HG03108 (cell line): ENCODE measurements around the gene KCNB1.

Source experiments
- ATAC-seq: cut with Tn5 transposase; IDR thresholded peaks from one replicate; pipeline ENCODE4 v1.9.1; 2021; ENCODE audit warnings: moderate library complexity; ENCODE audit not compliant: unreplicated experiment

KCNB1 gene

GRCh38 chr20:49482621-49483017, at the start of gene KCNB1:
Gene KCNB1, minus strand, starts transcription at chr20:49482668. Its CDS starts 188 bp downstream, at chr20:49482480.
- no peak for ATAC-seq

GRCh38 chr20:49529470-49529869, 47.0 kb upstream of the KCNB1 start:
- no peak for ATAC-seq

- no peak for ATAC-seq
Observed at GRCh38 chr20:49526568-49526967, 44.1 kb upstream of the KCNB1 start.

GRCh38 chr20:49526056-49526455, 43.6 kb upstream of the KCNB1 start:
- no peak for ATAC-seq

DNA sequence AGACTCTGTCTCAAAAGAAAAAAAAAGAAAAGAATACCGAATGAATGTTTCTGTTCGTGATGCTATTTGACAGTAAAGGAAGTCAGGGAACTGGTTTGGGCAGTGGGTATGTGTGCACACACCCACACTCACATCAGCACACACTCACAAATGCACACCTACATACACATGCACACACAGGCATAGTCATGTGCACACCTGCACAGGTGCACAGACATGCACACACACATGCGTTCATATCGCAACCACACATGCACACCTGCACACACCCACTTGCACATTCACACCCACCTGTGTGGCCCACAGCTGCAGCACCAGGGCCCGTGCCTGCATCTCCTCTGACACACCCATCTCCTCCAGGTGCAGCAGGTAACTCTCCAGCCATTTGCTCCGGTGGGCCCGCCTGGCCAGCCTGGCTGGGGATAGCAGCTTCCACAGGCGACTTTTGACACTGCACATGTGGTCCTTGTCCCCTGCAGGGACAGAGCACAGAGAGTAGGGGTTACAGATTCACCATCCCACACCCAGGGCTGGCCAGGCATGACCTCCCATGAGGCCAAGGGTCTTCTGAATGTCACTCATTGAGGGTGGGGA, 41.4 kb upstream of the KCNB1 start:
- no peak for ATAC-seq

DNA sequence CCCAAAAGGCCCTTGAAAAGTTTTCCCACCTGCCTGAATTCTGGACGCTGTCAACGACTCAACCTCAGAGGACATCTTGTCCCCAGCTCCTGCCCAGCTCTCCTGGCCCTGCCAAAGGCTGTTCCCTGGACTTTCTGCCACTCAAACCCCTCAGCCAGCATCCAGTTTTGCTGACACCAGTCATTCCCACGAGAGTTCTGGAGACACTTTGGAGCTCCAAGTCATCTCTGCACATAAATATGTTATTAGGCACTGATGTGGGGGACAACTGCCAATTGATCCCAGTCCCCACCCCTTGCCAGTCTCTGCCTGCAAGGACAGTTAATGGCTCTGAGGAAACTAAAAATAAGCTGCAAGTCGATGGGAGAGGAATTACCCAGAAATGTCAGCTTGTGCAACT, 38.9 kb upstream of the KCNB1 start:
- ATAC-seq = no peak

GRCh38 chr20:49519777-49520359, 37.4 kb upstream of the KCNB1 start:
- no peak for ATAC-seq

DNA sequence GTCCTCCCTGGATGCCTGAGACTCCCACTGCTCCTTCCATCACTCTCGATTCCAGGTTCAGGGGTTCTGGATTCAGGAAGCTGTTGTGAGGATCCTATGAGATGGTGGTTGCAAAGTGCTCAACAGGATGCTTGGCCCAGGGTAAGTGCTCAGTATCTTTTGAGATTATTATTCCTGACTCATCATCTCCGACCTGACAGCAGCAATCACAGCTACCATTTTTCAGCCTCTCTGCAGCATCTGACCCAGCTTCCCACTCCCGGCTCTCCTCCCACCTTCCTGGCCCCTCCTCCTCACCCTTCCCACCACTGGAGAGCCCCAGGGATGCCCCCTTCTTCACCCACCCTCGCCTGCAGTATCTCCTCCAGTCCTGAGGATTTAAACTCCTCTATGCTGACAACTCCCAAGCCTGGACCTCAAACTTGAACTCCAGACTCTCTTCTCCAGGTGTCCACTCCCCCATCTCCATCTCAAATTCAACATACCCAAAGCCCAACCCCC, 36.8 kb upstream of the KCNB1 start:
- ATAC-seq = no peak

DNA sequence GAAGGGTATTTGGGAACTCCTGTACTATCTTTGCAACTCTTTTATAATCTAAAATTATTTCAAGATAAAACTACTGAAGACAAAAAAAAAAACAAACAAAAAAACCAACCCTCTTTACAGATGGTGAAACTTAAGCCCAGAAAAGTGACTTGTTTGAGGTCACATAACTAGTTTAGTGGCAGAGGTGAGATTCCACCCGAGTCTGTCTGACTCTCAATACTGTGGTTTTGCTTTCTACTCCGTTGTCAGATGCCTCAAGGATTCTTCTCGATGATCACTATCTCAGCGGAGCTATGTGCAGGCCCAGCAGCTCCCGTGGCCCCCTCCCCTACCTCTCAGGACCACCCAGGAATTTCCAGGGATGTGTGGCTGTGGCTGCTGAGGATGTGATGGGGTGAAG, 36.1 kb upstream of the KCNB1 start:
- no peak for ATAC-seq

- no peak for ATAC-seq
Observed at GRCh38 chr20:49517805-49518100, 35.3 kb upstream of the KCNB1 start.

DNA sequence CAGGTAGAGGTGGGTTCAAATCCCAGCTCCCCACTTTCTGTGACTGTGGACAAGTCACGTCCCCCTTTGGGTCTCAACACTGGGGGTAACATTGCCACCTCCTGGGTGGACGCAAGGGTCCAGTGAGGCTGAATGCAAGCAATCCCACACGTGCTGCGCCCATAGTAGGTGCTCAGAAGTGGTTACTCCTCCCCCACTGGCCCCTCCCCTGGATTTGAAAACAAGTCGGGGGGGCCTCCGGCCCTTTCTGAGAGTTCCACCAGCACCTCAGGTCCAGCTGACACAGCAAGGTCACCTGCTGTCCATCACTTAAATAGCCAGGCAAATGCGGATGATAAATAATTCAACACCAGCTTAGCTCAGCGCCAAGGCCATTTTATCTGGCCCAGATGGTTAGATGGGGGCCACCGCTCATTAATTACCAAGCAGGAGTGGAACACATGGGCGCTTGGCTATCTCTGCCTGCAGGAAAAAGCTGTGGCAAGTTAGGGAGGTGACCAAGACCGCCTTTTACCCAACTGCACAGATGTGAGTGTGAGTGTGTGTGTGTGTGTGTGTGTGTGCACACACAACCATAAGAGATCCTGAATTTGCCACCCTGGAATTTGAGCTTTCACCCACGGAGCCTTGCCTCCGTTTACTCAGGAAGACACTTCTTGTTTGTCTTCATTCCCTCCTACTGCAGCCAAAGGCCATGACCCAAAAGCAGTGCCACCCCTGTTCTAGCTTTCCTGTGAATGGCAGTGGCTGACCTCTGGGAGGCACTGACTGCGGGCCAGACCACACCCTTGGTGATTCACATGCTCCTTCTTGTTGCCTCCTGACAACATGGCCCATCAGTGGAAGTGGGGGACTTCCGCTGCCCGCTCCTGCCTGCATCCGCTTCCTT, 34.7 kb upstream of the KCNB1 start:
- no peak for ATAC-seq

DNA sequence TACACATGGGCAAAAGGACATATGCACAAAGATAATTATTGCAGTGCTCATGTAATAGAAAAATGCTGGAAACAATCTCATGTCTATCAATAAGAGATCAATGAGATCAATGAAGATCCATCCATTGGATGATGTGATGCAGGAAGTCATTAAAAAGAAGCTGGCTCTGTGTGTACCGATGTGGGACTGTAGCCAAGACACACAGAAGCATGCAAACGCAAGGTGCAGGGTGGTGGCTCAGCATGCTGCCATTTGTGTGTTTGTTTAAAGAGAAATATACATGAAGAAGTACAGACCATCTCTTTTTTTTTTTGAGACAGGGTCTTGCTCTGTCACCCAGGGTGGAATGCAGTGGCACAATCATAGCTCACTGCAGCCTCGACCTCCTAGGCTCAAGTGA, 33.1 kb upstream of the KCNB1 start:
- ATAC-seq = no peak

GRCh38 chr20:49513517-49513916, 31.0 kb upstream of the KCNB1 start:
- ATAC-seq = no peak

DNA sequence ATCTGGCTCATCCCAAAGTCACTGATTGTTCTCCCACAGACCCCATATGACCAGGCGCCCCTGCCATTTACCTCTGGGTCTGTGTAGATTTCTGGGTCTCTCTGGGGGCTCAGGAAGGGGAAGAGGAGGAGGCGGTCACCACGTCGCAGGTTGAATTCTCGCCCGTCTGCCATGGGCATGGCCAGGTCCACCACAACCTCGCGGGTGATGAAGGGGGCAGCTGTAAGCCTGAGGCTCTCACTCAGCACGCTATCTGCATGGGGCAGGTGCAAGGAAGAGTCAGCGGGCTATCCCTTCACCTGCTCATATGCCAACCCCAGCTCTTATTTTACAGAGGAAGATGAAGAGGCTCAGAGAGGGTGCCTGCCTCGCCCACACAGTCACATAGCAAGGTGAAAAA, 30.5 kb upstream of the KCNB1 start:
- no peak for ATAC-seq

GRCh38 chr20:49511788-49512525, 29.5 kb upstream of the KCNB1 start:
- no peak for ATAC-seq

DNA sequence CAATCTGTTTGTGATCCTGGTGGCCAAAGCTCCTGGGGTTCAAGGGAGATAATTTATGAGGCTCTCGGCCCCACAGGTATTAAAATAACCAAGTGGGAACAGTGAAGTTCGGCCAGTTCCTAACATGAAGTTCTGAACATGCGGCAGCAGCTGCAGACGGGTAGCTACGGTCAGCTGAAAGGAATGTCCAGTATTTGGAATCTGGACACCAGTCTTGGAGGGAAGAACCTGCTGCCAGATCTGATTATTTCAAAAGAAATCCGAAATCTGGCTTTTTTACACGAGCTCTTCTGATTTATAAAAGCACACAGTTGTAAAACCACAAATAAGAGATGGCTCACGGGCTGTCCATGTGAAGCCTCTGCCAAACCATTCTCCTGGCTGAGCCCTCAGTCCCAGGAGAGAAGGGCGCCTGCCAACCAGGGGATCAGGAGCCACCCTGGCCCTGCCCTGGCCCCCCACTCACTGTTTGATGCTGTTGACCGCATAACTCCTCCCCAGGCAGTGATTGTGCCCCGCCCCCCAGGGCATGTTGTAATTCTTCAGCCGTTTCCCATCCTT, 28.2 kb upstream of the KCNB1 start:
- no peak for ATAC-seq

DNA sequence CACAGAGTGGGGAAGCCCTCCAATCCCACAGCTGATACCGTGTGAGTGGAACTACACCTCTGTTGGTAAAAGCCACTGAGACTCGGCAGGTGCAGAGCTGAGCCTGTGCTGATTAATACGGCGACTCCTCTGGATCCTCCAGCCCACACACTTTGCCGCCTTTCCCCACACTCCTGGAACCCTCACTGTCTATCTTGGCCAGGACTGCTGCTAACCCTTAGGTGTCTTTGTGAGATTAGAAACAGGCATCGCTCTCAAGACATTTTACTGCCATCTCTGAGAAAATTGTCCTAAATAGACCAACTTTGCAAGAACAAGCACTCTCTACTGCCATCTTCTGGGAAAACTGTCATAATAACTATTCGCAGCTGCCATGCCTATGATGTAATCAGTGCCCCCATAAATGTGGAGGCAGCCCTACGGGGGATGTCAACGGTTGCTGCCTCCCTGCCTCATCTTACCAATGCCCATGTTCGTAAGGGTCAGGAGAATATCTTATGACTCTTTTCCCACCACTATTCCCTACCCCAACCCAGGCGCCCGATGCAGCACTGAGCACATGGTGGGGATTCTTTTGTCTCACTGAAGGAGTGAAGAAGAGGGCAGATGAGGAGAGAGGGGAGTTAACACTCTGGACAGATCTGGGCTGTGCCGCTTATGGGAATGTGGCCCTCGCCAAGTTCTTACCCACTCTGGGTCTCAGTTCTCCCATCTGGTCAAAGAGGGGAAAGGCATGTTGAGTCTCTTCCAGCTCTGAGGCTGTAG, 26.1 kb upstream of the KCNB1 start:
- no peak for ATAC-seq

GRCh38 chr20:49507741-49508434, 25.4 kb upstream of the KCNB1 start:
- no peak for ATAC-seq

DNA sequence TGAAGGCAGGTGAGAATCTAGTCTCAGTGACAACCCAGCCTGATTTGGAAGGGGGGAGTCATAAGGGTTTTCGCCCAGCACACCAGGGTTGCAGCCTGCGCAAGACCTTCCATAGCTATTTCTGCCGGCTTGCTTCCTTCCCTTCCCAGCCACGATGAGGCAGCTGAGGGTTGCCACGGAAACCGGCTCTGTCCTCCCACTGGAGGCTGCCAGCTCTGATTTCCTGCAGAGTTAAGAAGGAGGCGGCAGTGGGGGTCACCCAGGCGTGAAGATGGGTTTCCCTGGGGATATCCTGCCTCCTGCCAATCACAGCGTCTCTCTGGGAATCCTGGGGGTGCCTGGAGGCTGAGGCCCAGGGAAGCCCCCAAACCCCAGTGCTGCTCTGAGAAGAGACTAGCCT, 23.1 kb upstream of the KCNB1 start:
- ATAC-seq = no peak

GRCh38 chr20:49503176-49503575, 20.7 kb upstream of the KCNB1 start:
- no peak for ATAC-seq
